ENCODE data around the gene FURIN. TPM values are rescaled to one million over a fixed set of nuclear protein-coding genes. Genes with fewer than 3 reads are reported as not detected.

FURIN gene
- polyA plus RNA-seq, 2 of the 4 experiments (the other 2 are of a cell fraction) = 16.8 to 33.3 TPM

- FAIRE-seq = no peak
- ATAC-seq = no peak
- ChIA-PET POLR2A (no interaction called here), CTCF (interaction anchor here (0.9 to 16.8 kb wide), 12 partner anchors 9 to 367 kb away, joined by 3 to 326 read pairs (median 3); partner anchors contain the start of genes FES, HDDC3 and UNC45A)
- WGBS (ENCODE audit: missing lambda C conversion rate) = 96% methylated on average over 28 of the region's 28 CpGs
- Histone ChIP-seq H3K4me1 (peaks cover 14% of the 10 kb centered on the region), H3K9me3 (no peaks in the 10 kb centered on the region), H3K4me3 (no peak overlapping the region), H3K27ac (no peak overlapping the region), H3K4me2 (no peak overlapping the region)
- TF ChIP-seq RCOR1 (IDR thresholded peaks at IDR 0.05; ENCODE audit: low read depth, low read length) (no peak), PBX3 (IDR thresholded peaks at IDR 0.05) (no peak), CEBPB (IDR thresholded peaks at IDR 0.05) (no peak), MYC (IDR thresholded peaks at IDR 0.05; ENCODE audit: borderline replicate concordance, low read length) (no peak), SREBF2 (IDR thresholded peaks at IDR 0.05) (no peak), REST (IDR thresholded peaks at IDR 0.05) (no peak), POLR2A (IDR thresholded peaks at IDR 0.05; ENCODE audit: low read length) (no peak), RAD21 (conservative IDR thresholded peaks at IDR 0.05 in 1 of 2, IDR thresholded peaks at IDR 0.05 in 1 of 2) (no peak)
- no peak for DNase-seq (ENCODE audit: low read depth in 1 of 2, low spot score in 1 of 2)
Measured at GRCh38 chr15:90905306-90906180, 37.2 kb downstream of the FURIN start.

GRCh38 chr15:90906181-90906849 lies 37.9 kb downstream of the FURIN start:
- Histone ChIP-seq H3K27ac (no peak overlapping the region), H3K4me2 (no peak overlapping the region), H3K4me3 (no peak overlapping the region), H3K4me1 (peaks cover 14% of the 10 kb centered on the region), H3K9me3 (no peaks in the 10 kb centered on the region)
- TF ChIP-seq BHLHE40 (IDR thresholded peaks at IDR 0.05; ENCODE audit: low read depth, low read length) = no peak
- no peak for TF ChIP-seq EHF (CRISPR knock-in tag; IDR thresholded peaks at IDR 0.05)
- TF ChIP-seq EHMT2 (IDR thresholded peaks at IDR 0.05; ENCODE audit: low read depth) = no peak
- TF ChIP-seq KDM1A (IDR thresholded peaks at IDR 0.05; ENCODE audit: low read depth) = no peak
- no peak for TF ChIP-seq ATOH8 (CRISPR knock-in tag; IDR thresholded peaks at IDR 0.05; ENCODE audit: low read depth)
- TF ChIP-seq CHD4 (IDR thresholded peaks at IDR 0.05; ENCODE audit: borderline replicate concordance) = no peak
- no peak for TF ChIP-seq ZFP36 (IDR thresholded peaks at IDR 0.05; ENCODE audit: borderline replicate concordance, partially characterized antibody)
- ChIA-PET POLR2A (no interaction called here), CTCF (interaction anchor here (1.0 to 16.8 kb wide), 9 partner anchors 8 to 259 kb away, joined by 3 to 326 read pairs (median 3); partner anchors contain the start of genes FES, HDDC3 and UNC45A)
- DNase-seq (ENCODE audit: low read depth in 1 of 2, low spot score in 1 of 2) = no peak
- no peak for ATAC-seq
- WGBS (ENCODE audit: missing lambda C conversion rate) = 93% methylated on average over 11 of the region's 11 CpGs
- FAIRE-seq = no peak
